GM18502 (cell line): Measurements from ENCODE around the gene DNAJB11.
"Not testable (repeated sequence)": the region's sequence is repeated elsewhere in the genome, so short reads cannot be mapped to it uniquely, and the experiment has no call there.

ENCODE experiments used
- ATAC-seq: cut with Tn5 transposase; IDR thresholded peaks from one replicate; pipeline ENCODE4 v1.9.1; 2021; ENCODE audit warnings: mild to moderate bottlenecking; ENCODE audit not compliant: unreplicated experiment, poor library complexity

DNAJB11 gene

DNA sequence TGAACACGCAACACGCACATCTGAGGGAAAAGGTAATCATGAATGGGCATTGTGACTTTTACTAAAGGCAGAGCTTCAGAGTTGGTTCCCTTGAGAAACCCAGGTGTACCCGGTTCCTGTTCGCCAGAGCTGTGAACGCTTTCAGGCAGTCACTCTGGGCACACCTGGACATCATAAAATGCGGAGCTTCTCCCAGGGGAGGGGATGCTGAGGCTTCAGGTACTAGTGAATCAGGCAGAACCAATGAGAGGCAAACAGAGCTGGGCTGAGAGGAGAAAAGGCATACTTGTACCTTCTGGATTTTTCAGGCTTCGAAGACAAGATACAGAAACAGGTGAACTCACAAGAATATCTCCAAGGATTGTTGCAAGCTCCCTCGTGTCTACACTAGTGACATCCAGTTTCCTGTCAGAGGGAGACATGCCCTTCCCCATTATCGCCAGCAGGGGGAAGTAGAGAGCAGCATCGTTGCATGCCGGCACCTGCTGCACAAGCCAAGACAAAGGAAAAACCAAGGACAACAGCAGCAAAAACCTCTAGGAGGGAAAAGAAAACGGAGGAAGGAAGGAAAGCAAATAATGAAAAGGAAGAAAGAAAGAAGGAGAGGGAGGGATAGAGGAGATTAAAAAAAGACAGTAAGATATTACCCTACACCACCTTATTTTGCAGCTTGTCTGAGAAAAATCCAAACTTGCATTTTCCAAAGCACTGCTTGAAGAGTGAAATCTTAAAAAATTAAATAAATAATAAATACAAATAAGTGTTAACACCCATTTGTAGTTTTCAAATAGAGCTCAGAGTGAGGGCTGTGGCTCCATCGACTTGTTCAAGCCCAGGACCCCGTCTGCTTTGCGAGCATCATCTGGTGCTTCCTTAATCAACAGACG, 44.3 kb downstream of the DNAJB11 start:
- peak; percentile 65 for ATAC-seq

GRCh38 chr3:186616299-186616617, 45.7 kb downstream of the DNAJB11 start:
- ATAC-seq, result no peak

- peak; percentile 96 for ATAC-seq
These were observed 46.8 kb downstream of the DNAJB11 start for GRCh38 chr3:186617036-186617946.

DNA sequence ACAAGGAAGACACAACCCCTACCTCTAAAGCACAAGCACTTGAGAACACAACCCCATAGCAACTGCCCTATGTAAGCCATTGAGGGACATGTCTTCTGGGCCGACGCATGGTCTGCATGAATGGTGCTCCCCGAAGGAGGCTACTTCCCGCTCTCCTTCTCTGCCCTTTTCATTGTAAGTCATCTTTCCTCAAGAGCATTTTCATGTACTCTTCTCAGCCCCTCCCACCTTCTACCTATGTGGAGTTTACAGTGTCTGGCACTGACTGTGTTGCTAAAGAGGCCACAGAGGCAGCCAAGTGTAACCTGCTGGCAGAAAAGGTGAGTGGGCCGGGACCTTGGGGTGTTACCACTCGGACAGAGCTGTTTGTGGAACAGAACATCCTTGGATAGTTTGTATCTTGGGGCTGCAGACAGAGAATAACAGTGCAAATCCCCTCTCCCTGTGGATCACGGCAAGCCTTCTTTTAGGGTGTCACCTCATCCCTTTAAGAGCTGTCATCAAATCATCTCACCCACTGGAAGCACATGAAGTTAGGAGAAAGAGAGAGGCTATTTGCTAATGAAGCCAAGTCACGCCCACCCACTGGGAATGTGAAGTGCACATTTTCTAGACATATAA, 47.9 kb downstream of the DNAJB11 start:
- no peak for ATAC-seq

DNA sequence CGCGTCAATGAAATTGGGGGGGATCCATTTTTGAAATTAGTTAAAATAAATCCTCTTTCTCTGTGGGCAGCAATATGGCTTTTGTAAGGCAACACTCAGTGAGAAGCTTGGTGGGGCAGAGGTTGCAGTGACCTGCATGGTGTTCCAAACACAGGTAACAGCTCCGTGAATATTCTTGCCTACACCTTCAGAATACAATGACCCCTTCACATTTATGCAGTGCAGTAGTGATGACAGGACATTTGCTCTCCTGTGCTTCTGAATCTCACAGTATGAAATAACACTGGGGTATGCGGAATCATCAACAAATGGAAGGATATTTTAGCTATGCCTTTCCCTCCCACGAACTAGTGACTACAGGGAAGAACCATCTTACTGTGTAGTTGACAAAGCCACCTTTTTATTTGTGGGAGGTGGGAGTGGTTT, 49.3 kb downstream of the DNAJB11 start:
- ATAC-seq, result no peak

DNA sequence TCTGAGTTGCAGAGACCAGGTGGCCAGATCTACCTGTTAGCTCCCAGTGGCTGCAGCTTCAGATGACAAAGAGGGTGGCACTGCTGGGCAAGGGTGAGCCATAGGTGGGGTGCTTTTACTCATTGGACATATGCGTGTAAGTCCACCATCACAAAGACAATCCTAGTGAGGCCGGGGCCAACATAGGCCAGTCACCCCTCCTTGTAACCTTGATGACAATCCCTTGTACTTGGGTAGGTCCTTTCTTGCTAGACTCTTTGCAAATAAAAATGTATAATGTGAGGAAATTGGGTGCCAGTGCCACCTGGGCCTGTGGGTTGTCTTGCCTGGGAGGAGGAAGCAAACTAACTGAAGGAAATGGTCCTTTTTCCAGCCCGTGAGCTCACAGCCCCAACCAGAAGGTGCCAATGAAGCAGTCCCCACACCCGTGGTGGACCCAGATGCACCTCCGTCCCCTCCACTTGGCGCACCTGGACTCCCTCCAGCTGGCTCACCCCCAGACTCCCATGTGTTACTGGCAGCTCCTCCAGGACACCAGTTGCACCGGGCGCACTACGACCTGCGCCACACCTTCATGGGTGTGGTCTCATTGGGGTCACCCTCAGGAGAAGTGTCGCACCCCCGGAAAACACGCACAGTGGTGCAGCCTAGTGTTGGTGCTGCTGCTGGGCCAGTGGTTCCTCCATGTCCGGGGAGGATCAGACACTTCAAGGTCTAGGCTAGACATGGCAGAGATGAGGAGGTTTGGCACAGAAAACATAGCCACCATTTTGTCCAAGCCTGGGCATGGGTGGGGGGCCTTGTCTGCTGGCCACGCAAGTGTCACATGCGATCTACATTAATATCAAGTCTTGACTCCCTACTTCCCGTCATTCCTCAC, 49.9 kb downstream of the DNAJB11 start:
- ATAC-seq, result no peak

DNA sequence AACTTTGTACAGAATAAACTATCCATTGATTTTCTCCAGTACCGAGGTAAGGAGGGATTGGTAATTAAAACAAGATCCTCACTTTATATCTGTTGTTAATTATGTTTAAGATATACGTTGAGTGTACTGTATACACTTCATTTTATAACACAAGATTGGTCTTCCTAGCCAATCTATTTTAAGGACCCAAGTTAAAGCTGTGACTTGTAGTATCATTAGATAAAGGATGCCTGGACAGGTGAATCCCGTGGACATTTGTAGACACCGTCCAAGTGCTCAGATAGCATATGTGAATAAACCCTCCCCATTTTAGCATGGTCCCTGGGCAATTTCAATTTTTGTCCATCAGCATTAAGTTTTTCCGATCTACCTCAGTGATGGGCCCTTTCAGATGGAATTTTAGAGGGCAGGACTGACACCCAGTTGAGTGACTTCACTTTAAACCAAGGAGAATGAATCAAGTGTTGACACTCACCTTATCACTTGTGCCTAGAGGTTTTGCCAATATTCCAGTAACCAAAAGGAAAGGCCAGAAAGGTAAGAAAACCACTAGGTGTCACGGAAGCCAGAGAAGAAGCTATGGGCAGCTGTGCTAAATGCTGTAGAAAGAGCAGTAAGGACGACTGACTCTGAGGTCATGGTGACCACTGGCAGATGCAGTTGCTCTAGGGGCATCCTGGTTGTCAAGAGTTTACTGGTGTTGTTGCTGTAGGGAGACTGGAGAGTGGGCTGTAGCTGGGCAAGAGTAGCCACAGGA, 51.6 kb downstream of the DNAJB11 start:
- no peak for ATAC-seq

DNA sequence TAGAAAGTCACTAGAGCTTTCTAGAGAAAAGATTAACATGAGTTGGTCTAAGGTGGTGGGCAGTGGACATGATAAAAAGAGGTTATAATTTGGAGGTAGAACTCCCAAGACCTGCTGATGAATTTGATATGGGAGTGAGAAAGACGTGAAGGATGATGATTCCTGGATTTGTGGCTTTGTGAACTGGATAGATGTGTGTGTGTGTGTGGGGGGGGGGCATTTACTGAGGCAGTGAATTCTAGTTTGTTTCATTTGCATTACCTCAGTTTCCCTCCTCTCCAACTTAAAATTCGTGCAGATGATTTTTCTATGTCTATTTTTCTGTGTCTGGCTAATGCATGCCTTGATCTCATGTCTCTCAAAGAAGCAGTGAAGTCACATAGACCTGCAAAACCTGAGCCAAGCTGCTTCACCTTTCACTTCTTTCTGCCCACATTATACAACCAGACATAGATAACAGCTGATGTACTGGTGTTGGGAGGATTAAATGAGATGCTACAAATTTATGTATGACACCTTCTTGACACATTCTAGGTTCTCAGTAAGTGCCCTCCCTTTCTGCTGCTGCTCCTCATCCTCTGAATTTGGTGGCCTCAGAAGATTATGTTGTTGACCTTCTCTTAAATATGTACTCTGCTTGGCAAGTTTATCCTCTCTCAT, 52.3 kb downstream of the DNAJB11 start:
- no peak for ATAC-seq

DNA sequence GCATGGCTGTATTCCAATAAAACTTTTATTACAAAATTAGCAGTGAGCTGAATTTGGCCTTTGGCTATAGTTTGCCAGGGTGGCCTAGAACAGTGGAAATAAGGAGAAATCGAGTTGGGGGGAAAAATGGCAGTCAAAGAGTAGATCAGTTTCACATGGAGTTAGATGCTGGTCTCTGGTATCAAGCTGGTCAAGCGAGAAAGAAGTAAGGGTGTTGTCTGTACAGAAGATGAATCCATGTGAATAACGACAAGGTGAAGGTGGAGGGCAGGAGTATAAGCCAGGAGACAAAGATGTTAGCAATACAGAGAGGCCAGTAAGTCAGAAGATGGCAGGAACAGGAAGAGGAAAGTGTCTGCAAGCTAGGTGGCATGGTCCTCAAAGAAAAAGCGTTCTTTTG, 54.1 kb downstream of the DNAJB11 start:
- ATAC-seq, result no peak

DNA sequence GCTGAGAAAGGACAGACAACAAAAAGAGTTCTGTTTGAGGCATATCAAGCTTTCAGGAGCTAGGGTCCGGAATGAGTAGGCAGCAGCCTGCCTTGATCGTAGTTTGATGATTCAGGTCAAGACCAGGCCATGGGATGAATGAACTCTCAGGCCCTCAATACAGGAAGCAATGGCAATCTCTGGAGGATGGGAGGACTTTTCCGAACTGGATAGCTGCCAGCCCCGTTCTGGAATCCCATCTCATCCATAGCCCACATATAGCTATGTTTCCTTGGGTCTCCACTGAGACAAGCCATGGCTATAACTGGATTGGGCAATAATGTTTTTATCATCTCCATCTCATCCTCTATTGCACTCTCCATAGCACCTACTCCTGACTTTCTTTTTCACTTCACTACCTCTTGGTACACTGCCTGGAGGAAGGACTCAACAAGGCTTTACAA, 55.1 kb downstream of the DNAJB11 start:
- ATAC-seq, result no peak

GRCh38 chr3:186626254-186626847, 55.8 kb downstream of the DNAJB11 start:
- no peak for ATAC-seq

DNA sequence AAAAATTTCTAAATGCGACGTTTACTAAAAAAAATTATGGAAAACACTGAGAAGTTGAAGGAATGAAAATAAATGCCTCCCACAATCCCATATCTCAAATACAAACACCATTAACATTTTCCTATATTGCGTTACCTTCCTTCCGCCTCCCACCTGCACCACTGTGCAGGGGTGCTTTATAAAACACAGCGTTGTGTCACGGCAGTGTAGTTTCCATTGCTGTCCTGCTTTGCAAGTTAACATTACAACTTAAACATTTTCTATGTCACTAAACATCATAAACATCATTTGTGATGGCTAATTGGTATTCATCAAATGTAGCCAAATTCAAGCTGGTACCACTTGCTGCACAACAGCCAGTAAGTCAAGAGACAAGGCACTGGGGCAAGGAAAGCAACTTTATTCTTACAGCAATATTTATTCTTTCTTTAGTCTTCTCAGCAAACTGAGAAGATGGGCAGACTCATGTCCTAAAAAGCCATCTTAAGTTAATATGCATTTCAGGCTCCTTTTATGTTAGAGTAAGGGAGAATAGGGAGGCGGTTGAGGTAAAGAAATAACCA, 57.4 kb downstream of the DNAJB11 start:
- ATAC-seq, result no peak

DNA sequence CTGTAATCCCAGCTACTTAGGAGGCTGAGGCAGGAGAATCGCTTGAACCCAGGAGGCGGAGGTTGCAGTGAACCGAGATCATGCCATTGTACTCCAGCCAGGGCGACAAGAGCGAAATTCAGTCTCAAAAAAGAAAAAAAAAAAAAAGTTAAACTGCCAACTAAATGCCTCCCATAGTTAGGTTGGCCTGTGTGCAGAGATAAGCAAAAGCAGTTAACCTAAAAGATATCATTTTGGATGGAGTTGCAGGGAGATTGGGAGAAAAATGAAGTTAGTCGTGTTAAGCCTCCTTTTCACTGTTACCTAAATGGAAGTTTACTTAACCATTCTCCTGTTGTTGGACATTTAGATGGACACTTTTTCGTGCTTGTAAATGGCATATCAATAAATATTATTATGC, 58.2 kb downstream of the DNAJB11 start:
- no peak for ATAC-seq

DNA sequence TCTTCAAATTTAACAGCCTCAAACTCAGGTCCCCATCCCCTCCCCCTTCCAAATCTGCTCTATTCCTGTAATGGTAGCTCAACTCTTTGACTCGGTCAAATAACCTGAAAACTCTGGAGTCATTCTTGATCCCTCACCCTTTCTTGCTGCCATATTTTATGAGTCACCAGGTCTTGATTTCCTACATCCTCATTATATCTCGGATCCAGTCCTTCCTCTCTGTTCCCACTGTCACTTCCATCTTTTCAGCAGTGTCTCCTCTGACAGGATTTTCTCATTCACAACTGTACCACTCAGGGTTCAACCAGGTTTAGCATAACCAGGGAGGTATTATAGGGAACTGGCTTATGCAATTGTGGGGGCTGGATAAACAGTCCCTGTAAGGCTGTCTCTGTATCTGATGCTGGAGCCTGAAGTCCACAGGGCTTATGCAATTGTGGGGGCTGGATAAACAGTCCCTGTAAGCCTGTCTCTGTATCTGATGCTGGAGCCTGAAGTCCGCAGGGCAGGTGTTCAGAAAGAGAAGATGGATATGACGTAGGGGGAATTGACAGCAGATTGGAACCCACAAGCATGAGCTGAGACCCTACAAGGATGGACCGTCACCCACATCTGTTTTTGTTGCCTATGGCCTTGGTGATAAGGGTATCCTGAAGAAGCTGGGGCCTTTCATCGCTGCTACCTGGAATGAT, 60.6 kb downstream of the DNAJB11 start:
- ATAC-seq, result no peak

GRCh38 chr3:186633481-186633880, 63.0 kb downstream of the DNAJB11 start:
- no peak for ATAC-seq

DNA sequence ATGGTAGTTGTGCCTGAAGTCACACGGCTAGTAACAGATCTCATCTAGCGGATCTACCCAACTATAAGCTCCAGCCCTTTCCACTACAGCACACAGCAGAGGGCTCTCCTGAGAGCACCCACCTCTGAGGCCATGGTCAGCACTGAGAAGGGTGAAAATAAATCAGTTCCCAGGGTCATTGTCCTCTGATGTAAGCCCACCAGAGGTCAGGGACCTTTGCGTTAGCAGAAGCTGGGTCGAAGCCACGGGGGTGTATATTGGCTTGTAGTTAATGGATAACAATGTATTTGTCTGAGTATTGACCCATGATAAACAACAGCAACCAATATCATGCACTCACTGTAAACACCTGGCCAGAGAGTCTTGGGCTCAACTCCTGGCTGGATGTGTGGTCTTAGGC, 63.7 kb downstream of the DNAJB11 start:
- not testable (repeated sequence) for ATAC-seq
